ENCODE results near the gene XRN1. TPM values are rescaled to one million over a fixed set of nuclear protein-coding genes. Genes with fewer than 3 reads are reported as not detected.
"Not testable (repeated sequence)": the region's sequence is repeated elsewhere in the genome, so short reads cannot be mapped to it uniquely, and the experiment has no call there.

The XRN1 gene
- total RNA-seq, 1 donor from 2014 or later, result 16.9 TPM

GRCh38 chr3:142354076-142354475 is 93.8 kb downstream of the XRN1 start:
- no peak for DNase-seq (ENCODE audit: low read depth)
- no peaks in the 10 kb centered on the region for H3K27me3 ChIP-seq (ENCODE audit: control insufficient read depth, insufficient read depth, low read length)
- TF ChIP-seq CTCF (IDR thresholded peaks at IDR 0.05; ENCODE audit: insufficient read depth, low read length, poor library complexity, severe bottlenecking), result no peak
- no peak overlapping the region for H3K4me3 ChIP-seq (ENCODE audit: low read depth, low read length)
- H3K36me3 ChIP-seq (ENCODE audit: control insufficient read depth, insufficient read depth, low read length), result no peaks in the 10 kb centered on the region

- Histone ChIP-seq H3K4me3 (ENCODE audit: low read depth, low read length) (no peak overlapping the region), H3K36me3 (ENCODE audit: control insufficient read depth, insufficient read depth, low read length) (no peaks in the 10 kb centered on the region), H3K27me3 (ENCODE audit: control insufficient read depth, insufficient read depth, low read length) (no peaks in the 10 kb centered on the region)
- no peak for TF ChIP-seq CTCF (IDR thresholded peaks at IDR 0.05; ENCODE audit: insufficient read depth, low read length, poor library complexity, severe bottlenecking)
- DNase-seq (ENCODE audit: low read depth), result no peak
These were observed 94.3 kb downstream of the XRN1 start for GRCh38 chr3:142353571-142353970.

GRCh38 chr3:142352698-142353097 is 95.1 kb downstream of the XRN1 start:
- not testable (repeated sequence) for DNase-seq (ENCODE audit: low read depth); H3K27me3 ChIP-seq (ENCODE audit: control insufficient read depth, insufficient read depth, low read length); H3K36me3 ChIP-seq (ENCODE audit: control insufficient read depth, insufficient read depth, low read length); H3K4me3 ChIP-seq (ENCODE audit: low read depth, low read length)

- no peak for DNase-seq (ENCODE audit: low read depth)
- H3K27me3 ChIP-seq (ENCODE audit: control insufficient read depth, insufficient read depth, low read length), result no peaks in the 10 kb centered on the region
- TF ChIP-seq CTCF (IDR thresholded peaks at IDR 0.05; ENCODE audit: insufficient read depth, low read length, poor library complexity, severe bottlenecking), result no peak
- H3K4me3 ChIP-seq (ENCODE audit: low read depth, low read length), result no peak overlapping the region
- no peaks in the 10 kb centered on the region for H3K36me3 ChIP-seq (ENCODE audit: control insufficient read depth, insufficient read depth, low read length)
These were observed 99.4 kb downstream of the XRN1 start for GRCh38 chr3:142348460-142348859.

- Histone ChIP-seq H3K36me3 (ENCODE audit: control insufficient read depth, insufficient read depth, low read length) (no peaks in the 10 kb centered on the region), H3K4me3 (ENCODE audit: low read depth, low read length) (no peak overlapping the region), H3K27me3 (ENCODE audit: control insufficient read depth, insufficient read depth, low read length) (no peaks in the 10 kb centered on the region)
- TF ChIP-seq CTCF (IDR thresholded peaks at IDR 0.05; ENCODE audit: insufficient read depth, low read length, poor library complexity, severe bottlenecking), result no peak
- DNase-seq (ENCODE audit: low read depth), result no peak
These were observed 109.8 kb downstream of the XRN1 start for GRCh38 chr3:142337994-142338393.

- no peaks in the 10 kb centered on the region for H3K36me3 ChIP-seq (ENCODE audit: control insufficient read depth, insufficient read depth, low read length)
- DNase-seq (ENCODE audit: low read depth), result no peak
- no peak for TF ChIP-seq CTCF (IDR thresholded peaks at IDR 0.05; ENCODE audit: insufficient read depth, low read length, poor library complexity, severe bottlenecking)
These were observed 115.4 kb downstream of the XRN1 start for GRCh38 chr3:142332390-142332789.

GRCh38 chr3:142324275-142324953 is 123.4 kb downstream of the XRN1 start:
- not testable (repeated sequence) for H3K36me3 ChIP-seq (ENCODE audit: control insufficient read depth, insufficient read depth, low read length); H3K4me3 ChIP-seq (ENCODE audit: low read depth, low read length); H3K27me3 ChIP-seq (ENCODE audit: control insufficient read depth, insufficient read depth, low read length); DNase-seq (ENCODE audit: low read depth)

More at GRCh38 chr3:142332390-142332789, 115.4 kb downstream of the XRN1 start:
- Histone ChIP-seq H3K27me3 (ENCODE audit: control insufficient read depth, insufficient read depth, low read length) (no peaks in the 10 kb centered on the region), H3K4me3 (ENCODE audit: low read depth, low read length) (no peak overlapping the region)
